ENCODE measurements around the gene ME3. TPM values are rescaled to one million over a fixed set of nuclear protein-coding genes. Genes with fewer than 3 reads are reported as not detected.
"Not testable (repeated sequence)": the region's sequence is repeated elsewhere in the genome, so short reads cannot be mapped to it uniquely, and the experiment has no call there.

ME3 gene
- total RNA-seq, 4 donors from 2014 or later: 15.9 to 94.9 (median 51.3) TPM

DNA sequence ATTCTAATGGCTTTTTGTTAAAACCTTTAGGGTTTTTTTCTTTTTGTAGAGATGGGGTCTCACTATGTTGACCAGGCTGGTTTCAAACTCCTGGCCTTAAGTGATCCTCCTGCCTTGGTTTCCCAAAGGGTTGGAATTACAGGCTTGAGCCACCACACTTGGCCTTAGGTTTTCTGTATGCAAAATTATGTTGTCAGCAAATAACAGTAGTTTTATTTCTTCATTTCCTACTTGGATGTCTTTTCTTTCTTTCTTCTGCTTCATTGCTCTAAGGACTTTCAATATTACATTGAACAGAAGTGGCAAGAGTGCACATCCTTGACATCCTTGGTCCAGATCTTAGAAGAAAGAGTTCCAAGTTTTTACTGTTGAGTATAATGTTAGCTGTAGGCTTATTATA lies 245.0 kb downstream of the ME3 start:
- H3K4me1 ChIP-seq: no peaks in the 10 kb centered on the region
- no peaks in the 10 kb centered on the region for H3K27me3 ChIP-seq
- no peak overlapping the region for H3K27ac ChIP-seq
- no peak for DNase-seq
- TF ChIP-seq, protein P1, sequence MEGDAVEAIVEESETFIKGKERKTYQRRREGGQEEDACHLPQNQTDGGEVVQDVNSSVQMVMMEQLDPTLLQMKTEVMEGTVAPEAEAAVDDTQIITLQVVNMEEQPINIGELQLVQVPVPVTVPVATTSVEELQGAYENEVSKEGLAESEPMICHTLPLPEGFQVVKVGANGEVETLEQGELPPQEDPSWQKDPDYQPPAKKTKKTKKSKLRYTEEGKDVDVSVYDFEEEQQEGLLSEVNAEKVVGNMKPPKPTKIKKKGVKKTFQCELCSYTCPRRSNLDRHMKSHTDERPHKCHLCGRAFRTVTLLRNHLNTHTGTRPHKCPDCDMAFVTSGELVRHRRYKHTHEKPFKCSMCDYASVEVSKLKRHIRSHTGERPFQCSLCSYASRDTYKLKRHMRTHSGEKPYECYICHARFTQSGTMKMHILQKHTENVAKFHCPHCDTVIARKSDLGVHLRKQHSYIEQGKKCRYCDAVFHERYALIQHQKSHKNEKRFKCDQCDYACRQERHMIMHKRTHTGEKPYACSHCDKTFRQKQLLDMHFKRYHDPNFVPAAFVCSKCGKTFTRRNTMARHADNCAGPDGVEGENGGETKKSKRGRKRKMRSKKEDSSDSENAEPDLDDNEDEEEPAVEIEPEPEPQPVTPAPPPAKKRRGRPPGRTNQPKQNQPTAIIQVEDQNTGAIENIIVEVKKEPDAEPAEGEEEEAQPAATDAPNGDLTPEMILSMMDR (IDR thresholded peaks at IDR 0.05): no peak
- TF ChIP-seq POLR2A (IDR thresholded peaks at IDR 0.05): no peak
- no peak overlapping the region for H3K4me3 ChIP-seq
- no peaks in the 10 kb centered on the region for H3K36me3 ChIP-seq
- H3K9me3 ChIP-seq: peaks cover 0 to 4% (median 0%) of the 10 kb centered on the region in 4 donors

DNA sequence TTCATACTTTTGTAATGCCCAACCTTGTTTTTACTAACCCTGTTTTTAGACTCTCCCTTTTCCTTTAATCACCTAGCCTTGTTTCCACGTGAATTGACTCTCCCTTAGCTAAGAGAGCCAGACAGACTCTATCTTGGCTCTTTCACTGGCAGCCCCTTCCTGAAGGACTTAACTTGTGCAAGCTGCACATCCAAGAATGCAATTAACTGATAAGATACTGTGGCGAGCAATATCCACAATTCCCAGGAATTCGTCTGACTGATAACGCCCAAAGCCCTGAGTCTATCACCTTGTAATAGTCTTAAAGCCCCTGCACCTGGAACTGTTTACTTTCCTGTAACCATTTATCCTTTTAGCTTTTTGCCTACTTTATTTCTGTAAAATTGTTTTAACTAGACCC lies 248.9 kb downstream of the ME3 start:
- H3K4me1 ChIP-seq, H3K27me3 ChIP-seq, H3K4me3 ChIP-seq, H3K27ac ChIP-seq, H3K9me3 ChIP-seq, H3K36me3 ChIP-seq, DNase-seq: not testable (repeated sequence)

DNA sequence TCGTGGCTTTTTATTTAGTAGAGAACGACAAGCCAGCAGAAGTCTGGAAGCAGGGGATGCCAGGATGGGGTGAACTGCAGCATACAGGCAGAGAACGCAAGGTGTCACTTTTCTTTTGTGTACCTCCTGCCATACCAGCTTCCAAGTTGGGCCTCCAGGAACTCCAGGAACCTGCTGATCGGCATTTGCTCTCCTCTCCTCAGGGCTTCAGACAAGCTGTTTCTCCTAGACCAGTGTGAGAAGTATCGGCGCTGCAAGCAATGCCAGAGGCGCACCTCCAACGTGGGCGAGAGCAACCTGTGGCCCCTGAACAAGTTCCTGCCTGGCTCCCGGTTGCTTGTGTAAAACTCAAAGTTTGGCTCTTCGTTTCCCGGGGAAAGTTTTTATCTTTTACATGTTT lies 250.0 kb downstream of the ME3 start:
- H3K27ac ChIP-seq: no peak overlapping the region
- TF ChIP-seq POLR2A (IDR thresholded peaks at IDR 0.05): no peak
- TF ChIP-seq, protein P1 (IDR thresholded peaks at IDR 0.05): no peak
- no peaks in the 10 kb centered on the region for H3K9me3 ChIP-seq
- no peaks in the 10 kb centered on the region for H3K36me3 ChIP-seq
- H3K4me3 ChIP-seq: no peak overlapping the region
- no peaks in the 10 kb centered on the region for H3K27me3 ChIP-seq
- H3K4me1 ChIP-seq: no peaks in the 10 kb centered on the region
- no peak for DNase-seq

DNA sequence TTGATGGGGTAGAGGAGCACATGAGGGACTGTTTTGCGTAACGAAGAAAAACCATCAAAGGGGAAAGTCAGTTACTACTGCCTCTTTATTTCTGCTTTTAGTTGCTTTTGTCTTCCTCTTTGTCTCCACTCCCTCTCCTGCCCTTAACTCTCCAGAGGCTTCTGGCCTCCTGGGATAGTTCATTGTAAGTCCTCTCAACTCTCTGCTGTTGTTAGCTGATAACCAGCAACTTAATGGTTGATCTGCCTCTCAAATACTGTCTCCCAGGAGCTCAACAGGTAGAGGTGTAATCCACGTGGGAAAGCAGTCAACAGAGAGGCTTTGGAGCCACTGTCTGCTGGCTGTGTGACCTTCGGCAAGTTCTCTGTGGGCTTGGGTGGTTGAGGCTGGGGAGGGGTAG lies 250.5 kb downstream of the ME3 start:
- Histone ChIP-seq H3K9me3 (no peaks in the 10 kb centered on the region), H3K27me3 (no peaks in the 10 kb centered on the region), H3K36me3 (no peaks in the 10 kb centered on the region), H3K4me3 (no peak overlapping the region), H3K4me1 (no peaks in the 10 kb centered on the region), H3K27ac (no peak overlapping the region)
- TF ChIP-seq POLR2A (IDR thresholded peaks at IDR 0.05): no peak
- TF ChIP-seq, protein P1 (IDR thresholded peaks at IDR 0.05): no peak
- DNase-seq: no peak

DNA sequence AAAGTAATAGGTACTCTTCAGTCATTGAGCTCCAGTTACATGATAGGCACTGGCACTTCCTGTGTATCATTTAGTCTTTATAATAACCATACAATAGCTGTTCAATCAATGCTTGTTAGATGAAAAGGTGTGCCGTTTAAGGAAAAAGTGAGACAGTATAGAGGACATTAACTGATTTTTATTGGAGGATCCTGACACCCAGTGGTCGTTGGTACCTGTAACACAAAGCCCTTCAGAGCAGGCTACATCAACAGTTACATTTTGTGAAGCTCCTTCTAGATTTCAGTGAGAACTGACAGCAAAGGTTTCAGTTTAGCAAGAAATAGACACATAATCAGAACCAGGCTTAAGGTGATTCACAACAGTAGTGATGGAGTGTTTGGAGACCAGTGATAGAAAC lies 253.5 kb downstream of the ME3 start:
- Histone ChIP-seq H3K4me3 (no peak overlapping the region), H3K27ac (no peak overlapping the region), H3K36me3 (no peaks in the 10 kb centered on the region), H3K9me3 (no peaks in the 10 kb centered on the region), H3K27me3 (no peaks in the 10 kb centered on the region), H3K4me1 (no peaks in the 10 kb centered on the region)
- no peak for DNase-seq
- TF ChIP-seq POLR2A (IDR thresholded peaks at IDR 0.05): no peak
- TF ChIP-seq, protein P1 (IDR thresholded peaks at IDR 0.05): no peak

DNA sequence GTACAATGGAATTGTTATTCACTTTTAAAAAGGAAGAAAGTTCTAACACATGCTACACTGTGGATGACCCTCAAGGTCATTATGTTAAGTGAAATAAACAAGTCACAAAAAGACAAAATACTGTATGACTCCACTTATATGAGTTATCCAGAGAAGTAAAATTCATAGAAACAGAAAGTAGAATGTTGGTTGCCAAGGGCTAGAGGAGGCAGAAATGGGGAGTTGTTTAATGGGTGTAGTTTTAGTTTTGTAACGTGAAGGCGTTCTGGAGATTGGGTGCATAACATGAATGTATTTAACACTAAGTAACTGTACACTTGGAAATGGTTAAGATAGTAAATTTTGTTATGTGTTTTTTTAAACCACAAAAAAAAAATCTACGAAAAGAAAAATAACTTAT lies 253.9 kb downstream of the ME3 start:
- no peak for TF ChIP-seq POLR2A (IDR thresholded peaks at IDR 0.05)
- TF ChIP-seq, protein P1 (IDR thresholded peaks at IDR 0.05): no peak
- Histone ChIP-seq H3K4me1 (no peaks in the 10 kb centered on the region), H3K9me3 (no peaks in the 10 kb centered on the region), H3K27ac (no peak overlapping the region), H3K4me3 (no peak overlapping the region), H3K36me3 (no peaks in the 10 kb centered on the region), H3K27me3 (no peaks in the 10 kb centered on the region)
- no peak for DNase-seq

Data from Peyer's patch (tissue), 4 donors.